NB4 (cell line): Measurements from ENCODE around the gene MATR3.

Source experiments
- CTCF ChIP-seq: IDR thresholded peaks from one replicate; pipeline ENCODE4 v1.5.1; 2012; ENCODE audit warnings: low read depth, low read length
- MAX ChIP-seq: IDR thresholded peaks from 2 replicates; pipeline ENCODE4 v1.6.1; 2011; ENCODE audit warnings: low read depth, low read length
- MYC ChIP-seq: IDR thresholded peaks from 2 replicates; pipeline ENCODE4 v1.6.1; 2011; ENCODE audit warnings: low read depth, low read length

GRCh38 chr5:139299486-139299885 is 5.9 kb downstream of the MATR3 start:
- TF ChIP-seq CTCF (no peak), MYC (no peak), MAX (no peak)
